HG03196 (cell line): ENCODE data around the gene CDT1.

Experiments
- ATAC-seq: cut with Tn5 transposase; IDR thresholded peaks from one replicate; pipeline ENCODE4 v1.9.1; 2021; ENCODE audit not compliant: unreplicated experiment

Gene CDT1

GRCh38 chr16:88854306-88855111 lies 50.9 kb downstream of the CDT1 start:
- ATAC-seq: no peak

DNA sequence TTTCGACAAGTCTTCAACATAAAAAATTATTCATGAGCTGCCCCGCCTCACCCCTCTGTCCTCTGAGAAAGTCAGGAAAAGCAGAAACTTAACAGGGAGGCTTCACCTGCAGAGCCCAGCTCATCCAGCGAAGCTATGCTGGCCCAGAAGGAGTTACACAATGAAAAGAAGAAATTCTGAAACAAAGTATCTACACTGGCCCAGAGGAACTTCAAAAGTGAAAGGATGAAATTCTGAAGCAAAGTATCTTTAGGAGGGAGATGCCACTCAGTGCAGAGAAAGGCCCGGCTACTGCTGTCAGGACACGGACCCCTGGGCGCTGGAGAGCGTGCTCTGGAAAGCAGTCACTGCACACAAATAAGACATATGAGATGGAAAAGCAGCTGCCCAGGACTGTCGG lies 51.6 kb downstream of the CDT1 start:
- no peak for ATAC-seq

DNA sequence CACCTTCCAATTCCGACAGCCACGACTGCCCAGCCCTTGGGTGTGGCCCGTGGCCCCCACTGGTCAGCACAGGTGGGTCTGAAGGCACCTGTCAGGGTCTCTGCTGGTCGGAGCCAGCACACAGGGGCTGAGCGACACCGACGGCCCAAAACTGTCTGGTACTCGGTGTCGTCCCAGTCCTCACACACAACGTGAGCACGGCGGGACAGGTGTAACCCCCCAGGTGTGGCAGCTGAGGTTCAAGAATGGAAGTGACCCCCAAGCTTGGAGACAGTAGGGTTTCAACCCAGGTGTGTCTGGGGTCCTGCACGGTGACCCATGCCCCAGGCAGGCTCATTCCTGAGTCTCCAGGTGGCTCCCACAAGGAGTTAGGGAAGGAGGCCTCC lies 52.1 kb downstream of the CDT1 start:
- ATAC-seq: no peak

GRCh38 chr16:88856122-88856827 lies 52.7 kb downstream of the CDT1 start:
- ATAC-seq: no peak

DNA sequence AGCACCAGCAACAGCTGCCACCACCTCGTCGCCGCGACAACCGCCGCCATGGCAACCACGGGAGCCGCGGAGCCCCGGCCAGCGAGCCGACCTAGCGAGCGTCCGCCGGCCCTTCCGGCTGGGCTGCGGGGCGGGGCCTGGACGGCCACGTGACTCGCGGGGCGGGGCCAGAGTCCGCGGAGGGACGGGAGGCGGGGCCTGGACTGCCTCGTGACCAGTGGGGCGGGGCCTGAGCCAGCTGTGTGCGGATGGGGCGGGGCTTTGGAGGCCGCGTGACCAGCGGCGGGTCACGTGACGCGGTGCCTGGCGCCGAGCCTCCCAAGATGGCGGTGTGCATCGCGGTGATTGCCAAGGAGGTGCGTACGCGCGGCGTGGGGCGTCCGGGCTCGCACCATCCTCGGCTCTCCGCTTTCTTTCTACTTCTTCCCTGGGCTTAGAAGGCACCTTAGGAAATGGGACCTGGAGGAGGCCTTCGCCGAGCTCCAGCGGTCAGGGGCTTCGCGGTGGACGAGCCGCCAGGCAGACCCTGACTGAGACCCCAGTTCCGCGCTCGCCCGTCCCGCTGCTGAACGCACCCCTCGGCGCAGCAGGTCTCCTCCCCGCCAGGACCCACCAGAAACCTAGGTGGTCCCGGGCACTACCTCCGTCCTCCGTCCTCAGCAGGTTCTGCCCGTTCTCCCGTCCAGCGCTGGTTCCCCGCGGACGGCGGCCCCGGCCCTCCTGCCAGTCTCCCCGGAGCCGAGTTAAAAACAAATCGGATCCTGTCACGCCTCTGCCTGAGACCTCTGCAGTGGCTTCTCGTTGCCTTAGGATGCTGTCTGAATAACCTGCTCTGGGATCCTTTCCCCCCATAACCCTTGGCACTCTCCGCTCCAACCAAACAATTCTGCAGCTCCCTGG lies 53.5 kb downstream of the CDT1 start, which contains the start of the genes GALNS and TRAPPC2L:
Gene GALNS (minus strand): TSS at position 120 of the 900 bp plus-strand sequence. CDS start 70 bp downstream, at position 50.
Gene TRAPPC2L (plus strand): TSS at position 300 of the 900 bp plus-strand sequence. CDS start 24 bp downstream, at position 324.
- ATAC-seq: peak; percentile 75

DNA sequence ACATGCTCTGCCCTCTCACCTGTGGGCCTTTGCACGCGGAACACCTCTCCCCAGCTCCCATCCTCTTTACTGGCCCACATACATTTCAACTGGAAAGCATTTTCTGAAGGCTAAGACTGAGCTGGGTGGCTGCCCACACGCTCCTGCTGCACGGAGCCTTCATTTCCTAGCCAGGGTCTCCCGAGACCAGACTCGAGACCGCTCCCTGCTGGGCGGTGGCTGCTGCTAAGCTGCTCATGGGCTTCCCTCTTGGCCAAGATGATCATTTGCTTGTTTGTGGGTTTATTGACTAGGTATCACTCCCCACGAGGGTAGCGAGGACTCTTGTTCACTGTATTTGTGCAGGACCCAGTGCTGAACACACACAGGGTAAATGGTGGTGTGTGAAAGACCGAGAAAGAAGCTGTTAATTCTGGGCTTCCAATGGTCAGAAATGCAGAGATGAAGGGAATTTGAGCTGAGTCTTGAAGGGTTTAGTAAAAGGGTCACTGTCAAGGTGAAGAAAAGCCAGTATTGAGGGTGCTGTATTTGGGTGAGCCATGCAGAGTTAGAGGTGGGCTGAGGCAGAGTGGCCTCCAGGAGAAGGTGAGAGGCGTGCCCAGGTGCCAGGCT lies 54.2 kb downstream of the CDT1 start:
- ATAC-seq: peak; percentile 30
